Stimulated activated CD4-positive, alpha-beta T cell treated with anti-CD3 and anti-CD28 coated beads, Interleukin-1b, Interleukin-23, amount 100 ng/mL, for 1 hour (primary cell): ENCODE data around the gene NTSR2.

Experiments
- DNase-seq, 2 donors: peaks; one replicate each; pipeline ENCODE4 v3.0.0-alpha.2; 2020; ENCODE audit warnings: low read depth in 2 of 2

NTSR2 gene

DNA sequence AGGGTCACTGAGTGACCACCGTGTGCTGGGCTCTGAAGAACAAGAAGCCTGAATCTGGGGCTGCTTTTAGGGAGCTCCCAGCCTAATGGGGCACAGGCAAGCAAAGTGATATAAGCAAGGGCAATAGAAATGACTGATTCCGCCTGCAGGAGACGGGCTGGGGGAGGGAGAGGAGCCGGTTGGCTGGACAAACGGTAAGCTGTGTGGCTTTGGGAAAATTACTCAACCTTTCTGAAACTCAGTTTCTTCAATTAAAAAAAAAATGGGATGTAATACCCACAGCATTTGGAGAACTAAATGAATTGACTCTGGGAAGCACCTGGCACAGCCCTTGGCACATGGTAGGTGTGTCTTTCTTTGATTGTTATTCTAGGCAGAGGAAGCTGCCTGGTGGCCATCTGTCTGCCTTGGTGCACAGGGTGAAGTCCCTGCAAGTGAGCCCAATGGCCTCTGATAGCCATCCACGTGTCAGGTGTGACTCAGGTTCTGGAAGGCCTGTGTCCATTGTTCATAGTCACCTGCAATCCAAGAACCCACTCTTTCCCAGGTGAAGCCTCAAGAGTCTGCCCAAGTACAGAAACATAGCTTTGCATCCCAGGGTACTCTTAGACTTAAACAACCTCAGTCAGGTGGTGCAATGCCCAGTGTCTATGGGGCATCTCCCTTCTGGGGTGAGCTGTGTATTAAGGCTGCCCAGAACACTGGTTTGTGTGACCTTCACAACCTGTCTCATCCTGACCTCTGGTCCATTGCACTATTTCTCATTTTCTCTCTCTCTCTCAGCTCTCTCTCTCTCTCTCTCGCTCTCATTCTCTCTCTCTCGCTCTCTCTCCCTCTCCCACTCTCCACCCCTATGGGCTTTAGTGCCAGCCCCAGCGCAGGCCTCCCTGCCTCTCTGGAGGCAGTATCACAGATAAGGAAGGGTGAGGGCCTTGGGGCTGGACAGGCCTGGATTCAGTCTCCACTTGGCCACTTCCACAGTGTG lies 30.0 kb upstream of the NTSR2 start:
- no peak for DNase-seq

DNA sequence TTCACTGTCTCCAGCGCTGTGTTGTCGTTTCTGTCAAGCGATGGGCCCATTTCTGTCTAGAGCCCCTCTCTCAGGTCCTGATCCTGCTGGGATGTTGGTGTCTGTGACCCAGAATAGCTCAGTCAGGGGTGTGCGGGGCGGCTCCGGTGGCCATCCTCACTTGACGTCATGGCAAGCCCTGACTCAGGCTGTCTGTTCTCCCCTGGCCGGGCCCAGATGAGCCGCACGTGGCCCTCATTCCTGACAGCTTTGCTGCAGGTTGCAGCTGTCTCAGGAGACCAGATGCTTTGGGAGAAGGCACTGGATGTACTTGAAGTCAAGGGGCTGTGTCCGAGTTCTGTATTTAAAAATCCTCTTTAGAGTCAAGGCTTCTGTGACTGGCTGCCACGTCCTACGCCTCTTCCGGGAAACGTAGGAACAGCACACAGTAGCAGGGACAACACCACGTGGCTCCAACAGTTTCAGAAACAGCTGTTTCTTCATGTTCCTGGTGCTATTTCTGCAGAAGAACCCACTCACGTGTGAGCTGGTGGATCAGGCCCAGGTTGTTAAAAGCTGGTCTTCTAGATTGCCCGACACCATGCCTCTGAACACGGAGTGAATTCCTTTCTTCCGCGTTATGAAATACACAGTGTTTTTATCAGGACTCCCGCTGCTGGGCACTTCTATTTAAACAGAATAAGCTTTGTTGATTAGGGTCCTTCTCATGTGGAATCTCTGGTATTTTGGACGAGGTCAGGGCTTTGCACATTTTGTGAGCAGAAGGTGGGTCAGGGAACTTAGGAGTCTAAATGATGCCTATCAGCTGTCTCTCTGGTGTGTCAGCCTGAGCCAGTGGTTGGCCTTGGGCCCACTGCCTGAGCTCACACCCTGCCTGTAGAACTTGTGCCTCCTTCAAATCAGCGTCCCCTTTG lies 28.3 kb upstream of the NTSR2 start:
- no peak for DNase-seq

DNA sequence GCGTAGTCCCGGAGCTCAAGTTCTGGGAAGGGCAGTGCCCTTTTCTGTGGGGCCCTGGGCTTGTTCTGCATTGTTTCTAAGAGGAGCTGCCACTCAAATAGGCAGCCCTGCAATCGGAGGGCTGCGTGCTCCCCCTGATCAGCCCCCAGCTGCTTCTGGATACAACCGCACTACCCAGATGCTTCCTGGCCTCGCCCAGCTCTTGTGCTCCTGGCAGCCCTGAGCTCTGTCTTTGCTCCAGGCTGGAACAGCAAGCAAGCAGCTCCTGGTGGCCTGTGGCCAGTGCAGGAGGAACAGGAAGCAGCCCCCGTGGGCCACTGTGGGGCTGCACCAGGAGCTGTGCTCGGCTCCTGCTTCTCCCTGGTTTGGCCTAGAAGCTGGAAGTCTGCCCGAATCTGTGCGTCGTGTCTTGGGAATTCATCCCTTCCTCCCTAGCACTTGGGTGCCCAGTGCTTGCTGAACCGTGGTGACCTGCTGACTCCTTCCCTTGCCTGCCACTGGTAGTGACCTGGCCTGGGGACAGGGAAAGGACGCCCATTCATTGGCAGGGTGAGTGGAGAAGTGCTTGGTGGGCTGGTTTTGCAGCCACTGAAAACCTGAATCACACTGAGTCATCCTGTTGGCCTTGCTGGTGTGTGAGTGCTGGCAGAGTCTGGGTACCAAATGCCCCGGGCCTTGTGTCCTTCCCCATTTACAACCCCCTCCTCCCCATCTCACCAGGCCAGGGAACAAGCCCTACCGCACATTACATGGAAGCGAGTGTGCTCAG lies 27.3 kb upstream of the NTSR2 start:
- DNase-seq = no peak

DNA sequence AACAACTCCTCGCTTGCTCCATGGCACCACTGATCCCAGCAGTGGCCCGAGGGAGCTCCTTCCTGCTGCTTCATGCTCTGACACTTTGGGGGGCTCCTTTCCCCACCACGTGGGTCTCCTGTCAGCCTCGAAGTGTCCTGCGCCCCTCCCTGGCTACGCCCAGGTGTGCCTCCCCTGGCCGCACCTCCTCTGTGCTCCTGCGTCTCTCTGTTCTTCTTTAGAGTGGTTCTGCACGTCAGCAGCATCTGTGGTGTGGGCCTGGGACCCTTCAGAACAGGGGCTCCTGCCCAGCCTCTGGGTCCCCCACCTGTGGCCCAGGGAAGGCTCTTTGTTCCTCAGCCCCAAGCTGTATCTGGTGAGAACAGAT lies 26.7 kb upstream of the NTSR2 start:
- DNase-seq = no peak

DNA sequence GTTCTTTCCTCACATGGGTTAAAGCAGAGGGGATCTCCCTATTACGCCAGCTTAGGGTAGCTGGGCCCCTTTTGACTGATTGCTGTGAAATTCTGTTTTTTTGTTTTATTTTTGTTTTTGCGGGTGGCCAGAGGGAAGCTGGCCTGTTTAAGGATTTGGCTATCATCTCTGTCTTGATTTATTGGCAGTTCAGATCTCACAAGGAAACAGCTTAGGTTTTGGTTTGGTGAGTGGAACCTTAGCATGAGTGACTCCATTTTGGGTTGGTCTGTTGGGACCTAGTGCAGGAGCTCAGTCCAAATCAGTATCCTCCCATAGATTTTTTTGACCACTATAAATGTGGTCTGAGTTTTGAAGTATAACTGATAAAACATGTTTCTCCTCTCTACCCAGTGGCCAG lies 25.6 kb upstream of the NTSR2 start:
- no peak for DNase-seq

DNA sequence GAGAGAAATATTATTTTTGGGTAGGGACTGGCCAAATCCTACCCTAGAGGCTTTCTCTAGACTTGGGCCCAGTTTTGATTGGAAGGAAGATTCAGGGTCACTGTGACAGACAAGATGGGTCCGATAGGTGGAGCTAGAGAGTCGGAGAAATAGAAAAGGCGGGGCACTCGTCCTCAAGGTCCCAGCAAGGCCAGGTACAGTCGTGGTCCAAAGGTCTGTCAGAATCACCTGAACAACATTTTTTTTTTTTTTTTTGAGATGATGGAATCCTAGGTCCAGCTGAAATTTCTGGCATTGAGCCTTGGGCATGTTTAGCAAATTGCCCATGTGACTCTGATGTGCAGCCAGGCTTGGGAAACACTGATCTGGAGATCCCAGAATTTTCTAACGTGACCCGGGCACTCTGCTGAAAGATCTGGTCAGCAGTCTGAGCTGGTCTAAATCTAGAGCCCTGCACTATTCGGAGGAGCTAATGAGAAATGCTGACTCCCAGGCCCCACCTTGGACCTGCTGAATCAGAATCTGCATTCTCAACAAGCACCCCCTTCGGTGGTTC lies 23.0 kb upstream of the NTSR2 start:
- peak; percentile 26 to 39 for DNase-seq

DNA sequence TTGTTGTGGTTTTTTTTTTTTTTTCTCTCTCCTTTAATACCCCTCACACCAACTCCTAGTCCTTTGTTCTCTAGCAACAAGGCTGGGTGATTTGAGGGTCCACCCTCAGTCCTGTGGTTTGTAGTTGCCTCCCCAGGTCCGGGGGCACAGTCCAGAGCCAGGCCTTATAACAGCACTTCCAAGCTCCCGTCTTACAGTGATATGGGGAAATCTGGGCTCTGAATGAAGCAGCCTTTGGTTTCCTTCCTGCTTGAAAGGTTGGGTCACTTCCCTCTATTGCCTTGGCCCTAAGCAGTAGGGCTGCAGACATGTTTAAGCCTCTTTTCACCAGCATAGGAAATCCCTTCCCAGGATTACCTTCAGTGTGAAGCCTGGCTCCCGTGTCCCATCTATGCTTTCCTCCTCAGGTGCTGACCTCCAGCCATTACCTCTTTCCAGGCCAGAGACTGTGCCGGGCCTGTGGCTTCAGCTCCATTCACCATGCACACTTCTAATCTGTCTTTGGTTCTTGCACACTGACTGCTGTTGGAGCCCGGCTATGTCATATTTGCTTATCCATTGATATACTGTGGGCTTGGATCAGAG lies 21.2 kb upstream of the NTSR2 start:
- DNase-seq = no peak

DNA sequence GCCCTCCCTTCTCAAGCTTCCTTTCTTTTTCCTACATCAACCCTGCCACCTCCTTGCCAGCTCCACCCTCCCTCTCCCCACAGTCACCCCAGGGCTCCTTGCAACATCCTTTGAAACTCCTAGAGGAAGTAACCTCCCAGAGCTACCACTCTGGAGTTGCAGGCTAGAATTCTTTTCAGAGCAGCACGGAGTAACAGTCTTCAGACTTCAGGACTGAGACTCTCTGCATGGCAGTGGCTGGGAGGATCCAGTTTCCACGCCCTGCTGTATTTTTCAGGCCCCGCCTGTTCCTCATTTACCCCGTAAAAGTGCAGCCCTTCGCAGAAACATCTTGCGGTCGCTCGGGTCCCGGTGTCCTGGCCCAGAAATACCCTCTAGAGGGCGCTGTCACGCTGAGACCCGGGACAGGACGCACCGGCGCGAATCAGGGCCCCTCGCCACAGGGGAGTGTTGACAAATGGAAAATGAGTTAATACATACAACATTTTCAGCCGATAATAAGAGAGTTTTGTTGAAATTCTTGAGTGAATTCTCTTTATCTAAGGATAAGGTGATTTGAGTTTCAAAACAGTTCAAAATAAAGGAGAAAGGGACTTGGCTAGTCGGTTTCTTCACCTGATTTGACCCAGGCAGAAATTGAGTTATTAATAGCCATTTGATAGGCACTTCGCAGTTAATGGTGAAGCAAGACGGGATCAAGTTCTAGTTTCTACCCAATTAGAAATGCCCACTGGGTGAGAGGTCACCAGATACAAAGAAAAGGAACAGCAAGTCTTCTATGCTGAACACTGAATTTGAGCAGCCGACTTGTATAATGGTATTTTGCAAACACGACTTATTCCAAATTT lies 18.5 kb upstream of the NTSR2 start:
- peak; percentile 63 to 67 for DNase-seq

DNA sequence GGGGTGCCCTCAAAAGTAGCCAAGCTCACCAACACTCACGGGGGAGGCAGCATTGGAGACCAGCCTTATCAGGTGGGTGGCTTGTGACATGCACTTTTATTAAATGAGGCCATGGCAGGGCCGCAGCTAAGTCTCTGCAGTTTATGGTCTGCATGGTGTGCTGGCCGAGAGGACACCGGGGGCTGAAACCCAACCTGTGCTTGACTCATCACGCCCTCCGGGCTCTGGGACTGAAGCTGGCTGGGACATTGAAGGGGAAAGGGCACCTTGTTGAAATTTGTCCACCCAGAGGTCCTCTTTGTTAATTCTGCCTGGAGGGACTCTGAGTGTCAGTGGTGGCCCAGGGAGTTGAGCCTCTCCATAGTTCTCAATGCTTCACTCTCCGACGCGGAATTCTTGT lies 17.7 kb upstream of the NTSR2 start:
- no peak for DNase-seq

DNA sequence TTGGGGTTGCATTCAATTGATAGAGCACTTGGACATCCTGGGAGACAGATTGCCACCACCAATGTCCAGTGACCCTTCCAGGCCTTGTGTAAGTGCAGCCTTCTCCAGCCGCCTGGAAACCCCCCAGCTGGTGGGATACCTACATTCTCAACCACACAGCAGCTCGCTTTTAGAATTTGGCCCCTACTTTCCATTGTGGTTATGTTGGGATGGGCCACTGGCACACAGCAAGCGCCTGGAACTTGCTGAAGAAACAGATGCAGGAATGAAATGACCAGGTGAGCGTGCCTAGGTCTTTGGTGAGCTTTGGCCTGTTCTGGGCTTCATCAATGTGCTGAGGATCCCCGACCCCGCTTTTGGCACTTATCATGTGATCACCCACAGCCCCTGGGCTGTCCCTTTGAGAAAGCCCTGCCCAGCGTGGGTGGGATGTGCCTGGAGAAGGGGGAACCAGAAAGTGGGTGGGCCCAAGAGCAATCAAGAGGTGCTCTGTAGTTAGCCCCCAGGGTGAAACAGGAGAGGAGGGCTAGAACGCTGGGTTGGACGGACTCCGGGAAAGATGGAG lies 16.0 kb upstream of the NTSR2 start:
- DNase-seq = no peak

DNA sequence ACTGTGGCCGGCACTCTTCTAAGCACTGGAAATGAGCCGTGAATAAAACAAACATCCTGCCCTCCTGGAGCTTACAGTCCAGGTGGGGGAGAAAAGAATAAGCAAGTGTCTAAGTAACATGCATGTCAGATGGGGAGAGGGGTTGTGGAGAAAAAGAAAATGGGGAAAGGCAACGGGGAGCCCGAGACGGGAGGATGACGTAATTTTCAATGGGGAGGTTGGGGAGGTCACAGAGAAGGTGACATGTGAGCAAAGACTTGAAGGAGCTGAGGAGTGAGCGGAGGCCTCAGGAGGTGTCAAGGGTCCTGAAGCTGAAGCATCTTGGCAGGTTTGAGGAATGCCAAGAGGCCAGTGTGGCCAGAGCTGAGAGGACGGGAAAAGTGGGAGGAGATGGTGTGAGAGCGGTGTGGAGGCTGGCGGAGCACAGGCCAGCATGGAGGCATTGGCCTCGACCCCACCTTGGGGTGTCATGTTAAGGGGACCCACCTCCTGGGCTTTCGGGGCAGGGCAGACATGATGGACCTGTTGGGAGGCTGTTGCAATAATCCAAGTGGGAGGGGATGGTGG lies 15.0 kb upstream of the NTSR2 start:
- DNase-seq = no peak

DNA sequence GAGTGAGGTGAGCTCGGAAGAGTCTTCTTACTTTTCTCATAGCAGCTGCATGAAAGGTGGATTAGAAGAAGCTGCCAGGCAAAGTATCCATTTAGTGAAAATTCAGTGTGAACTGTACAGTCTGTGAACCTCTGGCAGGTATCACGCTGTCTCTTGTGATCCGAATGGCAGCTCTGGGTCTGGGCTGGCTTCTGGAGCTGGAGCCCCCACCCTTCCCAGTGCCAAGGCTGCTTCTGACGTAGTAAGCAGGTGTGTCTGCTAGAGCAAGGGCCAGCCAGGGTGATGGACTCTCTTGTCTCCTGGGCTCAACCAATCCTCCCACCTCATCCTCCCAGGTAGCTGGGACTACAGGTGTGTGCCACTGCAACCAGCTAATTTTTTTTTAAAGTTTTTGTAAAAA lies 14.0 kb upstream of the NTSR2 start:
- DNase-seq = no peak

DNA sequence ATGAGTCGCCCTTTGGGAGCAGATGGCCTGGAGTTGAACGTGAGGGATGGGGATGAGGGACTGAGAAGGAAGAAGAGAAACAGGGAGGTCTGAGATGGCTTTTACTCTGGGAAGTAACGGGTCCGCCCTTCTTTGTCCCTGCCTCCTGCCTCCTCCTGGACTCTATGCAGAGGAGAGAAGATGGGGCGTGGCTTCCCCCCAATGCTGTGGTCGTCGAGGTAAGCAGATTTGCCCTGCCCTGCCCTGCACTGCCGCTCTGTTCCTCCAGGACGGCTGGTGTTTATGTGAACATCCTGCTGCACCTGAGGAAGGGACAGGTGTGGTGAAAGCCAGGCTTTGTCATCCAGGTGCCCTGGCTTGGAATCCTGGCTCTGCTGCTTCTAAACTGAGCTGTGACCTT lies 13.5 kb upstream of the NTSR2 start:
- DNase-seq = no peak

DNA sequence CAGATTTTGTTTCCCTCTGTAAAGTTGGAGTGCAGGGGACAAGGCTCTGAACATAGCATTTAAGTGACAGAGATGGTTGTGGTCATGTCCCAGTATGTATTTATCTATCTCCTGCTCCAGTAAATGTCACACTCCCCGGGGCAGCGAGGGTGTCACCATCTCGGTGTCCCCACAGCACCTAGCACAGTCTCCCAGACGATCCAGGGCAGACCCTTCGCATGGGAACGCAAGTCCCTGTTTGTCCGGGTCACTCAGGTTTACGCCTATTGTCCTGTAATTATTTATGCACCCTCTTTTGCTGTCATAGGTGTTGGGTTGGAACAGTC lies 12.6 kb upstream of the NTSR2 start:
- no peak for DNase-seq

DNA sequence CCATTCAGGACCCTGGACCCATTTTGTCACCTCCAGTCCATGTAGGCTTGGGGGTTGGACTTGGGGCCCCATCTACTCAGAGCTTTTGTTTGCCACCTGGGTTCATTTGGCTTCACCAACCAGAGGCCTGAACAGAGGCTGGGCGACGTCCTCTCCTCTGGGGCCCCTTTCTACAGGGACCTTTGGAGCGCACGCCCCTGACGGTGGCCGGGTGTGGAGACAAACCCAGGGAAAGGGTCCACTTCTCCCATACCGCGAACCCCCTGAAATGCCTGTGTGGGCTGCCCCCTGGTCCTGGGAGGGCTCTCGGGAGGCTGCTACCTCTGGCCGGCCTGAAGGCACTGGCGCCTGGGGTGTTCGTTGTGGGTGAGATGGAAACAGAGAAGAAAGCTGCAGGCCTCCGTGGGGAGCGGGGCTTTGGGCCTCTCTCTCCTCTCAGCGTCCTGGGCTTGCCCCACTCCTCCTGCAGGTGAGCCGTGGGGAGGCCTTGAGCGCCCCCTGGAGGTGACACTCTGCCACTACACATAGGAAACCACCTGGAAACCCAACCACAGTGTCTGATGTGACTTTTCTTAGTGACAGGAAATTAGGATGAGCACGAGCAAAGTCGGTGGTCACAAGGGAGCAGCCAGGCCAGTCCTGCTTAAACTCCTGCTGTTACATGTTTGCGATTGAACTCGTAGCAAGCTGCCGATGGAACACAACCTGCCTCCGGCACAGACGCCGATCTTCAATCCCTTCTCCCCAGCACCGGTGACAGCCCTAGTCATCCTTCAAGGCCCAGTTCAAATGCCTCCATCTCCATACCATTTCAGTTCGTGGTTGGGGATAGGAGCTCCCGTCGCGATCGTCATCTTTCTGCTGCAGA lies 12.0 kb upstream of the NTSR2 start:
- DNase-seq = peak in 1 of 2 donors; percentile 28

DNA sequence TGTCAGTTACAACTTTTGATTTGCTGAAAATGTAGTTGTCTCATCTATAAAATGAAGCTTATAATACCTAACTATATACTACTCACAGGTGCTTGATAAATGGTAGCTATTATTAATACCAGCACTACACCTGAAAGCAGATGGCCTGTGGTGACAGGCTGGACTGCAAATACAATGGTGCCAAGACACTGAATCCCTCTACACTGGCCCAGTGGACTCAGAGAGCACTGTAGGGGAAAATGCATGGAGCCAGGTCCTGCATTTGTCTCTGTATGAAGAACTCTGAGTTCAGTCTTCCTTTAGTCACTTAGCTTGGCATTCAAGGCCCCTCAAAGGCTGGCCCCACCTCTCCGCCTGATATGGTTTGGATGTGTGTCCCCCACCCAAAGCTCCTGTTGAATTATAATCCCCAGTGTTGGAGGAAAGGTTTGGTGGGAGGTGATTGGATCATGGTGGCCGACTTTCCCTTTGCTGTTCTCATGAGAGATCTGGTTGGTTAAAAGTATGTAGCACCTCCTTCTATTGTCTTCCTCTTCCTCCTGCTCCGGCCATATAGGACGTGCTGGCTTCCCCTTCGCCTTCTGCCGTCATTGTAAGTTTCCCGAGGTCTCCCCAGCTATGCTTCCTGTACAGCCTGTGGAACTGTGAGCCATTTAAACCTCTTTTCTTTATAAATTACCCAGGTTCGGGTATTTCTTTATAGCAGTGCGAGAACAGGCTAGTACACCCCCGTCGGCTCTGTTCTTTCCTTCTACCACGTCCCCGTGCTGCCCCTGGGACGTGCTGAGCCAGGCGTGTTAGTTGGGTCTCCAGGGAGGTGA lies 11.1 kb upstream of the NTSR2 start:
- DNase-seq = no peak

DNA sequence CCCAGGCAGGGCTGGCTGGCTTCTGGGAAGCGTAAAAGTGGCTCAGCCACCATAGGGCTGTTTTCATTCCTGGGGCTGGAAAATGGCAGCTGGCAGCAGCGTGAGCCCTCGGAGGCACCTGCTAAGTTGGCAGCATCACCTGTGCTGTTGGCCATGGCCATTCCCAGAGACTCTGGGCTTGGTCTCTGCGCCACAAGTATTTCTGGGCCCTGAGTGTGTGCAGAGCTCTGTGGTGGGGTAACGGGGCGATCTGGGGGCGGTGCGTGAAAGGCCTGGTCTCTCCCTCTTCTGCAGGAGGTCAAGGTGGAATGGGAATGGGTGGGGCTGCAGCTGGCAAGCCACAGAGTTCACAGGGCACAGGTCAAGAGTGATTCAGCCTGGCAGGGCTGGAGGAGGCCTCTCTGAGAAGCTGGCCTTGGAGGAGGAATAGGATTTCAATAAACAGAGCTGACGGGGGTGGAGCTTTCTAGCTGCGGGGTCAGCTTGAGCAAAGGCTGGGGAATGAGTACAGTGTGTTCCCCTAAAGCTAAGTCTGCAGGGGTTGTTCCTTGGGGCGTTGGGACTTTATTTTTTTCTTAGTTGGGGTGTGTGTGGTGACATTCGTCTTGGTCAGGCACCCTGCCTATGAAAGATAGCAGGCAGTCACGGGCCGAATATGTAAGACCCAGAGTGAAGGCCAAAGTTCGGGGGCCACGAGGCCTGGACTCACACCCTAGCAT lies 10.3 kb upstream of the NTSR2 start:
- DNase-seq = no peak
